AG20443 (cell line): ENCODE results near the gene NAGK.
"Not testable (repeated sequence)": the region's sequence is repeated elsewhere in the genome, so short reads cannot be mapped to it uniquely, and the experiment has no call there.

Experiments
- DNase-seq: peaks from one replicate; pipeline ENCODE4 v3.0.0; 2012; ENCODE audit warnings: low spot score, mixed read lengths

The NAGK gene

DNA sequence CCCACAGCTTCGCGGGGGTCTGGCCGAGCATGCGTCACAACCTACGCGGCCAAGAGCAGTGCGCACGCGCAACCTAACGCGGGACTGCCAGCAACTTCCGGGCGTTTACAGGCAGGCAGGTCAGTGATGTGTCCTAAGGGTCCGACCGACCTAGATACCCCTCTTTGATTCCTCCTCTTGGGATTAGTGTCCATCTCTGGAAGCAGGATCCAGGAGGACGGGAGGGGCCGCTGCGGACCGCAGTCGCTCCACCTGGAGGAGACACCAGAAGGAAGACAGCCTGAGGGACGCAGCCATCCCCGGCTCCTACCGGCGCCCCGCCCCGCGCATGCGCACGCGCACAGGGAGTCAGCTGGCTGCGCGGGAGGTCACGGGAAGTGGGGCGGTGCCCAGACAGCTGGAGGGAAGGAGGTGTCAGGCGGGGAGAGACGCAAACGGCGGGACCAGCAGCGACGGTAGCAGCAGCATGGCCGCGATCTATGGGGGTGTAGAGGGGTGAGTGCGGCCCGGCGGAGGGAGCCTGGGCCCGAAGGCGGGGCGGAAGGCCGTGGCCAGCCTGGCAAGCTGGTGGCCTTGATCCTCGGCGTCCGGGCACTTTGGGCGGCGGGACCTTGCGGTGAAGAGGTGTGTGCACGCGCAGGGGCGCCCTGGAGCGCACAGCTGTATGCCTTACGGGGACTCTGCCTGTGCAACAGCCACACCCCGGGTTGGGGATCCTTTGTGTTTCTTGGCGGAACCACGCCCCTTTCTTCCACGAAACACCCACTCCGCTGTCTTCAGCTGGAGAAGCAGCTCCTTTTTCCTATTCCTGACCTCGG is at the start of gene NAGK:
NAGK (plus strand) TSS at position 431 of the 818 bp plus-strand sequence; CDS start at position 467, 36 bp downstream.
- peak; percentile 100 for DNase-seq

DNA sequence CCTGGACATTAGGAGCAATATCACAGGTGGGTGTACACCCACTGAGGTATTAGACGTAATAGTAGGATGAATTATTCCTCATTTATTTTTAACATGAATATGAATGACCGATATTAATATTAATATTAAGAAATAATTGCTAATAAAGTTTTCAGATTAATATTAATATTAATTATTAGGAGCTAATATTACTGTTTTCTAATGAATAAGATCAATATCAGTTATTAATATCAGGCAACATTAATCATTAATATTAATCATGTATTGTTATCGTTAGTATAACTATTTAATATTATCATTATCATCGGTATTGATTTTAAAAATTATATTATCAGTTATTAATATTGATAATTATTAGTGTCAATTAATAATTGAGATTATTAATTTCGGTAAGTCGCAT is 48.5 kb upstream of the NAGK start:
- not testable (repeated sequence) for DNase-seq

DNA sequence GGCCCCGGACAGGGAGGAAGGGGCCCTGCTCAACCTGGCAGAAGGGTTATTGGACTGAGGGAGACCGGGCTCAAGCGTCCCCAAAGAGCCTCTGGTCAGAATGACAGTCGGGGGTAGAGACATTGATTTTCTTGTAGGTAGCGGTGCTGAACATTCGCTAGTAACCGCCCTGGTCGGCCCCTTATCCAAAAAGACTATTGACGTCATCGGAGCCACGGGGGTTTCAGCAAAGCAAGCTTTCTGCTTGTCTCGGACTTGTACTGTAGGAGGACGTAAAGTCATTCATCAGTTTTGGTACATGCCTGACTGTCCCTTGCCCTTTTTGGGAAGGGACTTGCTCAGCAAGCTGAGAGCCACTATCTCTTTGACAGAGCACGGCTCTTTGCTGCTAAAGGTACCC is 47.1 kb upstream of the NAGK start:
- DNase-seq: not testable (repeated sequence)

DNA sequence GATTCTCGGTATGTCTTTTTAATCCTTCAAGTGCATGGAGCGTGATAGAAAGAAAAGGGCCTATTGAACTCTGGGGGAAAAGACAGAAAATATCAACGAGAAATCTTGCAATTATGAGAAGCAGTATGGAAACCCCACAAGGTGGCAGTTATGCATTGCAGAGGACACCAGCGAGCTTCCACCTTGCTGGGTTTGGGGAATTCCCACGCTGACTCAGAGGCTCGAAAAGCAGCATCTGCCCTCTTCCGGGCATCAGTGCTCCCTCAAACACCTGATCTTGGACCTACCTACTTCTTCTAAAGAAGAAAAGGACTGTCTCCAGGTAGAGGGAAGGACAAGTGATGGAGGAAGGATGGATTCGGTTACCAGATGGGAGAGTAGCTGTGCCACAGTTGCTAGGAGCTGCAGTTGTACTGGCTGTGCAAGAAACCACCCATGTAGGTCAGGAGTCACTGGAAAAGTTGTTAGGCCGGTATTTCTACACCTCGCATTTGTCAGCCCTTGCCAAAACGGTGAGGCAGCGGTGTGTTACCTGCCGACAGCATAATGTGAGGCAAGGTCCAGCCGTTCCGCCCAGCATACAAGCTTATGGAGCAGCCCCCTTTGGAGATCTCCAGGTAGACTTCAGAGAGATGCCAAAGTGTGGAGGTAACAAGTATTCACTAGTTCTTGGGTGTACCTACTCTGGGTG is 44.8 kb upstream of the NAGK start:
- not testable (repeated sequence) for DNase-seq

DNA sequence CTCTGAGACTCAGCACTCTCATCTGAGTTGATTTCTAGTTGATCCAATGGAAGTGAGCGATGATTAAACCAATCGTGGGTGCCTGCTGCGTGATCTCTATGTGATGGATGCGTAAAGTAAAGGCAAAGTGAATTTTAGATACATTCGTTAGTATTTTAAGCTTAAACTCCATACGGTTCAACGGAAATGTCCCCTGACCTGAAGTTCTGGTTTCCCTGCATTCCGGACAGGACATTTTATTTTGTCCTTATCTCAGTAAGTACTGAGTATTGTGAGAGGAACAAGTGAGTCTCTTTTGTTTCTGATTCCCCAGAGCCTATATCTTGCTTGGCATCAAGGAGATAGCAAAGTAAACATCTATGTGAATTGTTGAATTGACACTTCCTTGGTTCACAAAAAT is 32.2 kb upstream of the NAGK start:
- not testable (repeated sequence) for DNase-seq

DNA sequence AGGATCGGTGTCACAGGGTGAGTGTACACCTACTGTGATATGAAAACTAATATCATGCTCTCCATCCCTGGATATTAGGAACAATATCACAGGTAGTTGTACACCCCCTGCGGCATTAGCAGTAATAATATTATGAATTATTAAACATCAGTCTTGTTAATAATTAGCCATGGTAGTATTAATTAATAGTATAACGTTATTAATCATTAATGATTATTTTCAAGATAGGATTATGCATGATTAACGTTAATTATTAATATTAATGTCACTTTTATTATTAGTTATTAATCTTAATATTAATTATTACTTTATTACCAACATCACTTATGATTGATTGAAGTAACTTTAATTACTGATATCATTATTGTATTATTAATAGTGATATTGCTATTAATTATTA is 26.2 kb upstream of the NAGK start:
- no peak for DNase-seq

DNA sequence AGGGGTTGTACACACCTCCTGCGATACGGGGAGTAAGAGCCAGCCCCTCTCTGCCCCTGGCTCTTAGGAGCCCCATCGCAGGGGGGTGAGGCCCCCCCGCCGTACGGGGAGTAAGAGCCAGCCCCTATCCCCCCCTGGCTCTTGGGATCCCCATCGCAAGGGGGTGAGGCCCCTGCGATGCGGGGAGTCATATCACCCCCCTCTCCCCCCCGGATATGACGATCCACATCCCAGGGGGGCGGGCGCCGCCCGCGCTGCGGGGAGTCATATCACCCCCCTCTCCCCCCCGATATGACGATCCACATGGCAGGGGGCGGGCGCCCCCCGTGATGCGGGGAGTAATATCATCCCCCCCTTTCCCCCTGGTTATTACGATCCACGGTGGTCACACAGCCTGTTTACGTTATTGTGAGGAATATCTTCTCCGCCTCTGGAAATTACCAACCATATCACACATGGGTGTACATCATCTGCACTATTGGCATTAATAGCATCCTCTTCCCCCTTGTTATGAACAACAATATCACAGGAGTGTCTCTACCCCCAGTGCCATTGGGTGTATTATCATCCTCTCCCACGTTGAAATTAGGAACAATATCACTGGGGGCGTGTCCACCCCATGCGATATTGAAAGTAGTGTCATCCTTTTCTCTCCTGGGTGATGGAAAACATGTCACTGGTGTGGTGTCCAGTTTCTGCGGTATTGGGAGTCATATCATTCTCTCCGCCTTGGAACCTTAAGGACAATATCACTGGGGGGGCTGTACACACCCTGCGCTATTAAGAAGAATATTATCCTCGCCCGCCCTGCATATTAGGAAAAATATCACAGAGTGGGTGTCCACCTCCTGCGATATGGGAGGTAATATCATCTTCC is 24.7 kb upstream of the NAGK start:
- no peak for DNase-seq

DNA sequence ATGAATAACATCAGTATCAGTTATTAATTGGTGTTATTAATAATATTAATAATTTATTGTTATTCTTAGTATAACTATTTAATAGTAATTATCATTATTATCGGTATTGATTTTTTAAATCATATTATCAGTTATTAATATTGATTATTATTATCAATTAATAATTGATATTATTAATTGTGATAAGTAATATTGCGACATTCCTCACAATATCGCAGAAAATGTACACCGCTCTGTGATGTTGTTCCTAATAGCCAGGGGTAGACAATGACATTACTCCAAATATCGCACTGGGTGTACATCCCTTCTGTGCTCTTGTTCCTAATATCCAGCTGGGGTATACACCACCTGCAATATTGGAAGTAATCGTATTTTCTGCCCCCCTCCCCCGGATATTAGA is 23.3 kb upstream of the NAGK start:
- DNase-seq: no peak

DNA sequence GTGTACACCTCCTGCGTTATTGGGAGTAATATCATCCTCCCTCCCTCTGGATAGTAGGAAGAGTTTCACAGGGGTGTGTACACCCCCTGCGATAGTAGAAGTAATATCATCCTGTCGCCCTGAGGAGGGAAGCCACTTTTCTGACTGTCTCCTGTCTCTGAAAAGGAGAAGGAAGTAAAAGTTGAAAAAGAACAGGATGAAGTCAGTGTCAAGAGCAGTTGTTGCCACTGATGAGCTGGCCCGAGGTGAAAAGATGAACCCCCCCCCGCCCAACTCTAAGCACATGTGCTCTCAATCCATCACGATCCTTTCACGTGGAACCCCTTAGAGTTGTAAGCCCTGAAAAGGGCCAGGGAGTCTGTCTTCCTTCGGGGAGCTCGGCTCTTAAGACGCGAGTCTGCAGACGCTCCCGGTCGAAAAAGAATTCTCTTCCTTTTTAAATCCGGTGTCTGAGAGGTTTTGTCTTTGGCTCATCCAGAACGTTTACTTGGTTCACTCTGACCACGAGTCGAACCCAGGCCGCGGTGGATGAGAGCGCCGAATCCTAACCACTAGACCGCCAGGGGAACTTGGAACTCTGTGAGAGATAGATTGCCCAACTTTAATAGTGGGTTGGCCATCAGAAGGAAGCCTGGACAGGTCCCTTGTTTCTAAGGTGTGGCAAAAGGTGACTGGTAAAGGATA is 22.4 kb upstream of the NAGK start:
- no peak for DNase-seq

DNA sequence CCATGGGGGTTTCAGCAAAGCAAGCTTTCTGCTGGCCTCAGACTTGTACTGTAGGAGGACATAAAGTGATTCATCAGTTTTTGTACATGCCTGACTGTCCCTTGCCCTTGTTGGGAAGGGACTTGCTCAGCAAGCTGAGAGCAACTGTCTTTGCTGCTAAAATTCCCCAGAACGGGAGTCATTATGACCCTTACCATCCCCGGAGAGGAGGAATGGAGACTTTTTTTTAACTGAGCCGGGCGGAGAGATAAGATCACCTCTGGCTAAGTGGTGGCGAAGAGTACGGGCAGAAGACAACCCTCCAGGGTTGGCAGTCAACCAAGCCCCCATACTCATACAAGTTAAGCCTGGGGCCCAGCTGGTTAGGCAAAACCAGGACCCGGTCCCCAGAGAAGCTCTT is 20.4 kb upstream of the NAGK start:
- DNase-seq: no peak

DNA sequence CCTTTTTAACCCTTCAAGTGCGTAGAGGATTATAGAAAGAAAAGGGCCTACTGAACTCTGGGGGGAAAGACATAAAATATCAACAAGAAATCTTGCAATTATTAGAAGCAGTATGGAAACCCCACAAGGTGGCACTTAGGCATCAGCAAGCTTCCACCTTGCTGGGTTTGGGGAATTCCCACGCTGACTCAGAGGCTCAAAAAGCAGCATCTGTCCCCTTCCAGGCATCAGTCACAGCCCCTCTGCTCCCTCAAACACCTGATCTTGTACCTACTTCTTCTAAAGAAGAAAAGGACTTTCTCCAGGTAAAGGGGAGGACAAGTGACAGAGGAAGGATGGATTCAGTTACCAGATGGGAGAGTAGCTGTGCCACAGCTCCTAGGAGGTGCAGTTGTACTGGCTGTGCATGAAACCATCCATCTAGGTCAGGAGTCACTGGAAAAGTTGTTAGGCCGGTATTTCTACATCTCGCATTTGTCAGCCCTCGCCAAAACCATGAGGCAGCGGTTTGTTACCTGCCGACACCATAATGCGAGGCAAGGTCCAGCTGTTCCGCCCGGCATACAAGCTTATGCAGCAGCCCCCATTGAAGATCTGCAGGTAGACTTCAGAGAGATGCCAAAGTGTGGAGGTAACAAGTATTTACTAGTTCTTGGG is 18.6 kb upstream of the NAGK start:
- not testable (repeated sequence) for DNase-seq

DNA sequence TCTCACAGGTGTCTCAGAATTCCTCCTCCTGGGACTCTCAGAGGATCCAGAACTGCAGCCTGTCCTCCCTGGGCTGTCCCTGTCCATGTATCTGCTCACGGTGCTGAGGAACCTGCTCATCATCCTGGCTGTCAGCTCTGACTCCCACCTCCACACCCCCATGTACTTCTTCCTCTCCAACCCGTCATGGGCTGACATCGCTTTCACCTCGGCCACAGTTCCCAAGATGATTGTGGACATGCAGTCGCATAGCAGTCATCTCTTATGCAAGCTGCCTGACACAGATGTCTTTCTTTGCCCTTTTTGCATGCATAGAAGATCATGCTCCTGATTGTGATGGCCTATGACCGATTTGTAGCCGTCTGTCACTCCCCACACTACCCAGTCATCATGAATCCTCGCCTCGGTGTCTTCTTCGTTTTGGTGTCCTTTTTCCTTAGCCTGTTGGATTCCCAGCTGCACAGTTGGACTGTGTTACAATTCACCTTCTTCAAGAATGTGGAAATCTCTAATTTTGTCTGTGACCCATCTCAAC is 13.2 kb upstream of the NAGK start:
- not testable (repeated sequence) for DNase-seq

DNA sequence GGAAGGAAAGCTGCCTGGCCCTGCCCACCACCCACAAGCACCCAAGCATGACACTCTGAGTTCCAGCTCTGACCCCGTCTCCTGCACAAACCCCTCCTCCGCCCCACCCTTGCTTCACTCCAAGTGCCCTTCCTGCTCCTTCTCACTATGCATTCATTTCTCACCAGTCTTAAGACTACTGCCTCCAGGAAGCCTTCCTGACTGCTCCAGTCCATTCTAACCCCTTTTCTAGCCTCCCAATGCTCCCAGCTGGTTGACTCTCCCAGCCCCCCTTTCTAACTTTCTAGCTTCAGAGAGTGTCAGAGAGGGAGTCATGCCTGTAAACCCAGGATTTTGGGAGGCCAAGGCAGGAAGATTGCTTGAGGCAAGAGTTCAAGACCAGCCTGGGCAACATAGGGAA is 8.2 kb upstream of the NAGK start:
- no peak for DNase-seq

DNA sequence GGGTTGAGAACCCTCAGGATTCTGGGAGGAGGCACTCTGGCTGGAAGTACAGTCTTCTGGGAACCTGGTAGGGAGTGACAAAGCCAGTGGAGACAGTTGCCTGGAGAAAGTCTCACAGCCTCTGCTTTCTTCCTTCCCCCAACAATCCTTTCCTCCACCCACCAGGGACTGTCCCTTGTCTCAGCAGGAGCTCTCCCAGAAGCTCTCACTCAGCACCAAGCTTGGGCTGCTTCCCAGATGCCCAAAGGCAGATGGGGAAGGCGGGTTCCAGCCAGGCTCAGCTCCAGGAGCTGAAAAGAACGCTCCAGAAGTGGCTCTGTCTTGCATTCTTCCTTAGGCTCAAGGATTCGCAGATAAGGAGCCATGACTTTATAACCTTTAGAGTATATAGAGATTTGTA is 7.6 kb upstream of the NAGK start:
- DNase-seq: peak; percentile 49

DNA sequence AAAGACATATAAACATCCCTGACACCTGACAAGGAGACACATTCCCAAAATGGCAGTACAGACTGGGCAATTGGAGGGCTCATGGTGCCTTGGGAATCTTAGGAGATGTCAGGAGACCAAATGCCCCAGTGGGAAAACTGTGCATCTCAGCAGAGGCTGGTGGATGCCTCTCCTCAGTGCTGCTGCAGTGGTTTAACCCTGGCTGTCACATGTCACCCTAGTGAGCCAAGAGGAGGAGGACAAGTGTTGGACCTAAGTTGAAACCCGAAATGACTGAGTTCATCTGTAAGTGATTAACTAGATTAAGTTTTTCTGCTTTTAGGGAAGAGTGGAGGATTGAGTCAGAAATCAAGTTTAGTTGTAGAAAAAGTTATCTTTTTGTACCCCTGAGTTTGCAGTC is 5.2 kb upstream of the NAGK start:
- DNase-seq: no peak

DNA sequence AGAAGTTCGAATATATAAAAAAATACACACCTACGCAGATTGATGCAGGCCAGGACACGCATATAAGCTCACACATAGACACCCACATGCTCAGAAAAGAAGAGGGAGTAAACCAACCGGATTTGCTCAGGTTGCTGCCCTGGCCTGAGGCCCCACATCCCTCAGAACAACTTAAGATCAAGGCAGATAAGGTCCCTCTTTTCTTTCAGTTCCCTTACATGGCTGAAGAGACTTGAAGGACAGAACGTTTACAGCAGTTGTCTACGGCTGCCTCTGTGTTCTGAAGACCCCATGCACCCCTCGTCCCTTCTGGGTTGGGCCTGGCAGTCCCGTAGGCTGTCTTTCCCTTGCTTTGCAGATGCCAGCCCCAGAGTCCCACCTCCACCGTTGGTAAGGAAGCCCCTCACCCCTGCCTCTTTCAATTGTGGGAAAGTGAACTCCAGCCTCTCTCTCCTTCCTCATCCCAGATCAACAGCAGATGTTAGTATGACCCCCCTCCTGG is 4.3 kb upstream of the NAGK start:
- DNase-seq: no peak

DNA sequence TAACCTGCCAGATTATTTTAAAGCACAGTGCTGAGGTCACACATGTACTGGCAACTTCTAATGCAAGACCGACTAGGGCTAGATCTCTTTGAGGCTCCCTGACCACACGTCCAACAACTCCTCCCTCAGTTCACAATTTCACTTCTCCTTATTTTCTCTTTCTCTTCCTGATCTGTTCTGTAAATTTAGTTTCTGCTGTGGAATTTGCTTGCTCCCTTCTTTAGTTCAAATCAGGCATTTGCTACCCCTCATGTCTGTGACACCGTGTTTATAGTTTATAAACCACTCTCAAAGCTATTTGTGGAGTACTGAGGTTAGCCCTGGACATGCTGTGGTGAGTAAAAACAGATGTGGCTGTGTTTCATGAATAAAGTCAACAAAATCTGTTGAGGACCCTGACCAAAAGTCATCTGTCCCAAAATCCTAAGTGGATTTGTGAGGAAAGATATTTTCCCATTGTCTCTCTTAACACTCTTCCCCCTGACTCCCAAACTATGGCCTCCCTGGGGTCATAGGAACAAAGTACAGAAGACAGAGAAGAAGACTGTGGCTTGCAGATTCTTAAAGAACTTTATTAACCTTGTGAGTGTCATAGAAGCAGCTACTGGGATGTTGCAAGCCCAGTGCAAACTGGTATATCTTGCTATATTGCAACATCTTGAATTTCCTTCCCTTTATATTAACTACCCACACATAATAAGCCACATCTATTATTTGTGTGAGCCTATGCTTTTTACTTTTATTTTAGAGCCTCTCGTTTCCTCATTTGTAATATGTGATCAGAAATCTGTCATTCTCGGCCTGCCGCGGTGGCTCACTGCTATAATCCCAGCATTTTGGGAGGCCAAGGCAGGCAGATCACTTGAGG is 3.5 kb upstream of the NAGK start:
- no peak for DNase-seq

DNA sequence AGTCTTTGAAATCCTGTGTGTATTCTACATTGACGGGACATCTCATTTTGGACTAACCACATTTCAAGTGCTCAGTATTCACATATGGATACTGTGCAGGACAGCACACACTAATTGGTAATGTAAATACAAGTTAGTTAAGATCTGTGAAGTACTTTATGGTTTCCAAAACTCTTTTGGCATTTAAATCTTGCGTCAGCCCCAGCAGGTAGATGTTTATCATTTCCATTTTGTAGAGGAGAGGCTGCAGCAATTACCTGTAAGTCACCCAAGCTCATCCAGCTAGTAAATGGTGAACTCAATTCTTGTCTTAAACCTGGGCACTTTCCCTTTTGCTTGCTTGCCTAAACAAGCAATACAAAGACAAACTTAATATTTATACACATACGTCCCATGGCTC is 1.6 kb upstream of the NAGK start:
- DNase-seq: no peak

DNA sequence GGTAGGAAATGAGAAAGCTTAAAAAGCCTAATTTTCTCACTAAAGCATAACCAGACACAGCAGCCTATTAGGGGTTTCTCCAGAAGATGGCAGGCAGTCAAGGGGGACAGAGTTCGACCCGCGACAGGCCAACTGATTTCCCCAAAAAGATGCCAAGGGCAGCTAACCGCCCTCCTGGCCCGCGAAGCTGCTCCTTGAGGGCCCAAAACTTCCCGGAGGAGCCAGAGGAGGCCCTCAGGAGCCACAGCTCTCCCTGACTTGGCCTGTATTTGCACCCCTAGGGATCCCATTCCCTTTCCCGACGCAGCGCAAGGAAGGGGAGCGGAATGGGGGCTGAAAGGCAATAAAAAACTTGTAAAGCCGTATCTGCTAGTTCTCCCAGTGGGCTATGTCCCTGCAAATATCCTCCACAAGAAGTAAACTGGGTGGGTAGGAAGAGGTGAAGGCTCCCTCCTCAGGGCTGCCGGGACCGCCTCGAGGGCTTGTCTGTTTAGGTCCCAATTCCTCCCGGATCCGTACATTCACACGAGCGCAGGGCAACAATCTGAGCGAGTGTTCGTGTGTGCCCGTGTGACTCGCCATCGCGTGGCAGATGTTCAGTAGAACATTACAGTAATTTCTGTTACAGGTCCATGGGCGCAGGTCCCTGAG is 756 bp upstream of the NAGK start:
- no peak for DNase-seq
